ENCODE measurements around the gene PRKN. TPM values are rescaled to one million over a fixed set of nuclear protein-coding genes. Genes with fewer than 3 reads are reported as not detected.

Gene PRKN
- total RNA-seq, 6 experiments from 2014 or later = 0.32 TPM; not detected in 5

DNA sequence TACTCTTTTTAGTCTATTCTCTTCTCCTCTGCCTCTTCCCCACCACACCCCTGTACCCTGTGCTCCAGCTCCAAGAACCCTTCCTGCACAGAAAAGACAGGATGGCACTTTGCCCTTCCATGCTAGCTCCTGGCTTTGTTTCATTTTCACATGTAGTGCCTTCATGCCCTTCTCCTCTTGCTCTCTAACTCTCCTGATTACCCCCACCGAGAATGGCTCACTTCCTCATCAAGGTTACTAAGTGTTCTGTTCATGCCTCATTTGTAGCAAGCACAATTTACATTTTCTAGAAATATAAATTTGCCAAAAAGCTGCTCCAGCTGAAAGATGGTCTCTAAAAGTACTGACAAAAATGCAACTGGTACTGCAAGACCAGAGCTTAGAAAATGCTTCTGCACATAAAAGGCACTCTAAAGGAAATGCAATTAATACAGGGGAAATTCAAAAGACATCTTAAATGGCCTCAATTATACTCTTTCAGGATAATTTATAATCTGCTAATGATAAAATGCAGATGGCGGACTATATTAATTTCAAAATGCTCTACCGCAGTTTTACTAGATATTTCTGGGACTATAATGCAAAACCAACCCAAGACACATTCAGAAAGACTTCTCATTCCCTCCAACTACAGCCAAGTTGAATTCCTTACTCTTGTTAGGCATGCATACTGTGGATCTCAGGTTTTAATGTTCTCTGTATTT lies 570.2 kb downstream of the PRKN start:
- Mint-ChIP-seq H3K27ac (no peak overlapping the region), H3K4me1 (ENCODE audit: low read depth) (no peaks in the 10 kb centered on the region), H3K4me3 (no peak overlapping the region), H3K36me3 (ENCODE audit: low read depth) (no peaks in the 10 kb centered on the region), H3K9me3 (peaks cover 73% of the 10 kb centered on the region), H3K27me3 (ENCODE audit: insufficient read depth) (no peaks in the 10 kb centered on the region)
- TF ChIP-seq, protein P1, sequence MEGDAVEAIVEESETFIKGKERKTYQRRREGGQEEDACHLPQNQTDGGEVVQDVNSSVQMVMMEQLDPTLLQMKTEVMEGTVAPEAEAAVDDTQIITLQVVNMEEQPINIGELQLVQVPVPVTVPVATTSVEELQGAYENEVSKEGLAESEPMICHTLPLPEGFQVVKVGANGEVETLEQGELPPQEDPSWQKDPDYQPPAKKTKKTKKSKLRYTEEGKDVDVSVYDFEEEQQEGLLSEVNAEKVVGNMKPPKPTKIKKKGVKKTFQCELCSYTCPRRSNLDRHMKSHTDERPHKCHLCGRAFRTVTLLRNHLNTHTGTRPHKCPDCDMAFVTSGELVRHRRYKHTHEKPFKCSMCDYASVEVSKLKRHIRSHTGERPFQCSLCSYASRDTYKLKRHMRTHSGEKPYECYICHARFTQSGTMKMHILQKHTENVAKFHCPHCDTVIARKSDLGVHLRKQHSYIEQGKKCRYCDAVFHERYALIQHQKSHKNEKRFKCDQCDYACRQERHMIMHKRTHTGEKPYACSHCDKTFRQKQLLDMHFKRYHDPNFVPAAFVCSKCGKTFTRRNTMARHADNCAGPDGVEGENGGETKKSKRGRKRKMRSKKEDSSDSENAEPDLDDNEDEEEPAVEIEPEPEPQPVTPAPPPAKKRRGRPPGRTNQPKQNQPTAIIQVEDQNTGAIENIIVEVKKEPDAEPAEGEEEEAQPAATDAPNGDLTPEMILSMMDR (IDR thresholded peaks at IDR 0.05) = no peak
- DNase-seq = no peak

DNA sequence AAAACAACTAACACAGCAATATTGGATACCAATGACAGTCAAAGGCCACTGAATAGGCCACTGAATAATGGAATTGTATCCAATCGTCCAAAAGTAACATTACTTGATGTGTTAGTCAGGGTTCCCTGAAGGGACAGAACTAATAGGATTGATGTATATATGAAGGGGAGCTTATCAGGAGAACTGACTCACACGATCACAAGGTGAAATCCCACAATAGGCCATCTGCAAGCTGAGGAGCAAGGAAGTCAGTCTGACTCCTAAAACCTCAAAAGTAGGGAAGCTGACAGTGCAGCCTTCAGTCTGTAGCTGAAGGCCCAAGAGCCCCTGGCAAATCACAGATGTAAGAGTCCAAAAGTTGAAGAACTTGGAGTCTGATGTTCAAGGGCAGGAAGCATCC lies 571.4 kb downstream of the PRKN start:
- Mint-ChIP-seq H3K4me1 (ENCODE audit: low read depth) (no peaks in the 10 kb centered on the region), H3K36me3 (ENCODE audit: low read depth) (no peaks in the 10 kb centered on the region), H3K27me3 (ENCODE audit: insufficient read depth) (no peaks in the 10 kb centered on the region), H3K27ac (no peak overlapping the region), H3K4me3 (no peak overlapping the region), H3K9me3 (peaks cover 75% of the 10 kb centered on the region)
- TF ChIP-seq, protein P1 (IDR thresholded peaks at IDR 0.05) = no peak
- no peak for DNase-seq

DNA sequence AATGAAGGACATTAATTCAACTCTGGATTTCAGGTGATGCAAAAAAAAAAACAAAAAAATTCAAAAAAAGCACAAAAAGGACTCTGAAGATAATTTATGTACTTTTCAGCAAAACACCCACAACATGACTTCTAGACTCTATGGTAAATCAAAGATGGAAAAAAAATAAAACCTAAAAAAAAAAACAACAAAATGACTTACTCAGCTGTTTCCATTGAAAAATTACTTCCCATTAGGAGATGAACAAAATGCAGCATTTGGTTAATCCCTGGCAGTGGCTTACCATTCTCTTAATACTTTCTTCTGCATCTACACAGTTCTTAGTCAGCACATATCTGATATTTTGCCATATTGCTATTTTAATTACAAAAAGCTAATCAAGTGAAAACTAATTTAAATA lies 572.6 kb downstream of the PRKN start:
- no peaks in the 10 kb centered on the region for H3K27me3 Mint-ChIP-seq (ENCODE audit: insufficient read depth)
- H3K9me3 Mint-ChIP-seq = peaks cover 79% of the 10 kb centered on the region
- H3K36me3 Mint-ChIP-seq (ENCODE audit: low read depth) = peaks cover 5% of the 10 kb centered on the region; the same call in 1 of the 2 replicates
- TF ChIP-seq, protein P1 (IDR thresholded peaks at IDR 0.05) = no peak
- H3K27ac Mint-ChIP-seq = no peak overlapping the region
- no peaks in the 10 kb centered on the region for H3K4me1 Mint-ChIP-seq (ENCODE audit: low read depth)
- H3K4me3 Mint-ChIP-seq = no peak overlapping the region
- DNase-seq = no peak

DNA sequence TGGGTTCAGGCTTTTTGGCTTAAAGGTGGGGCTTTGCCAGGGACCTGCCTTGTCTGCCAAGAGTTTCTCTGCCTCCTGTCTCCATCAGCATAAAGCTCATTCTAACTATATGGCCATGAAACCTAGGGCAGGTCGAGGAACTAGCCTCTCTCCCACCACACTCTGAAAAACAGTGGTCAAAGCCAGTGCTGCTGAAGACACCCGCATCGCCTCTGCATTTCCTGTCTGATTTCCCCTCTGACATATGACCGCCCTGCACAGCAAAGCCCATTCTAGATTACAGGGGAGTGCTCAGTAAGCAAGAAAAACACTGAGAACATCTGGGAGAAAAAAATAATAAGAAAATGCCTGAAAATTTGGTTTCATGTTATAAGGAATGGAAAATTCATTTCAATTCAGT lies 573.6 kb downstream of the PRKN start:
- TF ChIP-seq, protein P1 (IDR thresholded peaks at IDR 0.05) = no peak
- no peak for DNase-seq
- H3K27ac Mint-ChIP-seq = no peak overlapping the region
- H3K9me3 Mint-ChIP-seq = peaks cover 79% of the 10 kb centered on the region
- H3K36me3 Mint-ChIP-seq (ENCODE audit: low read depth) = peaks cover 10% of the 10 kb centered on the region
- H3K4me1 Mint-ChIP-seq (ENCODE audit: low read depth) = no peaks in the 10 kb centered on the region
- H3K27me3 Mint-ChIP-seq (ENCODE audit: insufficient read depth) = no peaks in the 10 kb centered on the region
- no peak overlapping the region for H3K4me3 Mint-ChIP-seq

DNA sequence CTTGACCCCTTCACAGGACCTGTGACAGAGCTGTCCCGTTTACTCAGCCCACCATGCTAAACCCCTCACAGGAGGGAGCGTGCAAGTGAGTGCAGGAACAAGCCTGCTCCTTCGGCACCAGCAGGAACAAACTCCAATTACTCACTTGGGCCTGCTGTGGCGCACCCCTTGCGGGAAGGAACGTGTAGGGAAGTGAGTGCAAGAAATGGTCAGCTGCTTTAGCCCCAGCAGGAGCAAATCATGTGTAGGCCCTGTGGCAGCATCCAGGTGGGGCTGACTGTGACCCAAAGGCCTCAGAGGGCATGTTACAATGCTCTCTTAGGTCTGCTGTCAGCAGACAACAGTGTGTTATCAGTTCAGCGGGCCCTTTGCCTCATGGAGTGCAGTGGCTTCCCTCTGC lies 574.4 kb downstream of the PRKN start:
- DNase-seq = no peak
- Mint-ChIP-seq H3K4me1 (ENCODE audit: low read depth) (no peaks in the 10 kb centered on the region), H3K27ac (no peak overlapping the region), H3K27me3 (ENCODE audit: insufficient read depth) (no peaks in the 10 kb centered on the region), H3K9me3 (peaks cover 77% of the 10 kb centered on the region), H3K4me3 (no peak overlapping the region), H3K36me3 (ENCODE audit: low read depth) (peaks cover 10% of the 10 kb centered on the region)
- TF ChIP-seq, protein P1 (IDR thresholded peaks at IDR 0.05) = no peak
